Measurements from ENCODE around the gene DBR1. TPM values are rescaled to one million over a fixed set of nuclear protein-coding genes. Genes with fewer than 3 reads are reported as not detected.

DBR1 gene
- total and polyA plus RNA-seq, 2 of the 13 experiments (the other 11 are each of a cell fraction or from before 2014, with no cell fraction given) = 6.4 to 16.7 TPM

DNA sequence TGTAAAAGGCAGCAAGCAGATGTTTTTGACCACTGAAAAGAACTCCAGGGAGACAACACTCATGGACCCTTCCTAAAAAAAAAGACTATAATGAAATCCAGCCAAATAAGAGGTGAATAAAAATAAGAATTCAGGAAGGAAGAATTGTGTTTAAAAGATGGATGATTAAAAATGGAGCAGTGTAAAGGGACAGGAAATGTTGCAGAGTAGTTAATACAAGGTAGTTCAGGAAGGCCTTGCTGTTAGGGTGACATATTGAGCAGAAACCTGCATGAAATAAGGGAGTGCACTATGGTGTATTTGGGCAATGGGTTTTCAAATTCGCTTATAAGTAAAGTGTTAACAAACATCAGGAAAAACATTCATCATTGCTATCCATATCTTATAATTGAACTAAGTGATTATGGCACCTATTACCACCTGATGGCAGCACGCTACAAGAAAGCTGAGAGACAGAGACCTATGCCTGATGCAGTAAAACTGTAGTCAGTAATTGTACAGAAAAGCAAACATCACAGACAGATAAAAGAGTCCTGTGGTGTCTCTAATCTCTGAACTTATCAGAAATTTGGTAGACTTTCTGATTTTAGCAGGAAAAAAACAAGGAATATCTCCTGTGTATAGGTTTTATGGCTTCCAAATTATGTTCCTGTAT lies 5.8 kb upstream of the DBR1 start (continued):
- no peak for TF ChIP-seq GMEB1 (CRISPR knock-in tag; IDR thresholded peaks at IDR 0.05; ENCODE audit: borderline replicate concordance)
- peak; percentile 50 for TF ChIP-seq SMC3 (IDR thresholded peaks at IDR 0.05; ENCODE audit: low read length)
- peak; percentile 72; the same call in 1 of the 2 replicates for TF ChIP-seq ARID3A (IDR thresholded peaks at IDR 0.05; ENCODE audit: low read depth, low read length)
- TF ChIP-seq ZZZ3 (CRISPR knock-in tag; IDR thresholded peaks at IDR 0.05; ENCODE audit: borderline replicate concordance) = no peak
- TF ChIP-seq, protein P1, sequence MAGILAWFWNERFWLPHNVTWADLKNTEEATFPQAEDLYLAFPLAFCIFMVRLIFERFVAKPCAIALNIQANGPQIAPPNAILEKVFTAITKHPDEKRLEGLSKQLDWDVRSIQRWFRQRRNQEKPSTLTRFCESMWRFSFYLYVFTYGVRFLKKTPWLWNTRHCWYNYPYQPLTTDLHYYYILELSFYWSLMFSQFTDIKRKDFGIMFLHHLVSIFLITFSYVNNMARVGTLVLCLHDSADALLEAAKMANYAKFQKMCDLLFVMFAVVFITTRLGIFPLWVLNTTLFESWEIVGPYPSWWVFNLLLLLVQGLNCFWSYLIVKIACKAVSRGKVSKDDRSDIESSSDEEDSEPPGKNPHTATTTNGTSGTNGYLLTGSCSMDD (CRISPR knock-in tag; IDR thresholded peaks at IDR 0.05) = no peak
- no peak for TF ChIP-seq RBFOX2 (IDR thresholded peaks at IDR 0.05; ENCODE audit: low read depth, low read length)
- TF ChIP-seq, protein P2, sequence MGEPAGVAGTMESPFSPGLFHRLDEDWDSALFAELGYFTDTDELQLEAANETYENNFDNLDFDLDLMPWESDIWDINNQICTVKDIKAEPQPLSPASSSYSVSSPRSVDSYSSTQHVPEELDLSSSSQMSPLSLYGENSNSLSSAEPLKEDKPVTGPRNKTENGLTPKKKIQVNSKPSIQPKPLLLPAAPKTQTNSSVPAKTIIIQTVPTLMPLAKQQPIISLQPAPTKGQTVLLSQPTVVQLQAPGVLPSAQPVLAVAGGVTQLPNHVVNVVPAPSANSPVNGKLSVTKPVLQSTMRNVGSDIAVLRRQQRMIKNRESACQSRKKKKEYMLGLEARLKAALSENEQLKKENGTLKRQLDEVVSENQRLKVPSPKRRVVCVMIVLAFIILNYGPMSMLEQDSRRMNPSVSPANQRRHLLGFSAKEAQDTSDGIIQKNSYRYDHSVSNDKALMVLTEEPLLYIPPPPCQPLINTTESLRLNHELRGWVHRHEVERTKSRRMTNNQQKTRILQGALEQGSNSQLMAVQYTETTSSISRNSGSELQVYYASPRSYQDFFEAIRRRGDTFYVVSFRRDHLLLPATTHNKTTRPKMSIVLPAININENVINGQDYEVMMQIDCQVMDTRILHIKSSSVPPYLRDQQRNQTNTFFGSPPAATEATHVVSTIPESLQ (CRISPR knock-in tag; conservative IDR thresholded peaks at IDR 0.05) = no peak
- TF ChIP-seq ZGPAT (CRISPR knock-in tag; IDR thresholded peaks at IDR 0.05) = no peak
- TF ChIP-seq MAF1 (CRISPR knock-in tag; IDR thresholded peaks at IDR 0.05; ENCODE audit: borderline replicate concordance) = no peak
- no peak for TF ChIP-seq PHF20 (CRISPR knock-in tag; IDR thresholded peaks at IDR 0.05)
- peak; percentile 34; the same call in 1 of the 2 replicates for TF ChIP-seq MIXL1 (CRISPR knock-in tag; IDR thresholded peaks at IDR 0.05)
- TF ChIP-seq FOXP1 (IDR thresholded peaks at IDR 0.05) = no peak
- TF ChIP-seq FOXP1 (CRISPR knock-in tag; IDR thresholded peaks at IDR 0.05) = no peak
- TF ChIP-seq ZNF253 (CRISPR knock-in tag; IDR thresholded peaks at IDR 0.05; ENCODE audit: borderline replicate concordance) = no peak
- no peak for TF ChIP-seq ZNF326 (CRISPR knock-in tag; IDR thresholded peaks at IDR 0.05; ENCODE audit: borderline replicate concordance)
- no peak for TF ChIP-seq MAZ (IDR thresholded peaks at IDR 0.05; ENCODE audit: borderline replicate concordance, low read depth, low read length)
- no peak for TF ChIP-seq MAZ (CRISPR knock-in tag; IDR thresholded peaks at IDR 0.05; ENCODE audit: low read depth)
- TF ChIP-seq PITX1 (CRISPR knock-in tag; IDR thresholded peaks at IDR 0.05) = no peak
- peak; percentile 81 for TF ChIP-seq CTCF (CRISPR knock-in tag; IDR thresholded peaks at IDR 0.05)
- no peak for TF ChIP-seq SIN3B (IDR thresholded peaks at IDR 0.05; ENCODE audit: low read length)
- TF ChIP-seq POLR2AphosphoS2 (IDR thresholded peaks at IDR 0.05; ENCODE audit: low read depth, low read length) = no peak
- no peak for TF ChIP-seq ZNF816 (CRISPR knock-in tag; IDR thresholded peaks at IDR 0.05; ENCODE audit: borderline replicate concordance)
